Astrocyte of the cerebellum (primary cell): ENCODE measurements around the gene CTNNA2.

Experiments used
- DNase-seq: peaks from one replicate; pipeline ENCODE4 v3.0.0-alpha.2; 2011; ENCODE audit warnings: low read depth
- H3K4me3 ChIP-seq: 2 replicates; pipeline ENCODE4 v1.5.1; 2011; ENCODE audit warnings: mild to moderate bottlenecking, low read depth, low read length, moderate library complexity
- in situ Hi-C: cut with HindIII; loops from 2 replicates; pipeline ENCODE4 v1.10.0; 2017; ENCODE audit warnings: low sequenced_read_pairs
- TF ChIP-seq, protein P1 (sequence below): IDR thresholded peaks from 2 replicates; pipeline ENCODE4 v1.5.1; 2012; ENCODE audit warnings: low read length, low read depth, moderate library complexity, mild to moderate bottlenecking; ENCODE audit errors: missing control alignments

The CTNNA2 gene

GRCh38 chr2:80410346-80410745 is 897.5 kb downstream of the CTNNA2 start:
- TF ChIP-seq, protein P1, sequence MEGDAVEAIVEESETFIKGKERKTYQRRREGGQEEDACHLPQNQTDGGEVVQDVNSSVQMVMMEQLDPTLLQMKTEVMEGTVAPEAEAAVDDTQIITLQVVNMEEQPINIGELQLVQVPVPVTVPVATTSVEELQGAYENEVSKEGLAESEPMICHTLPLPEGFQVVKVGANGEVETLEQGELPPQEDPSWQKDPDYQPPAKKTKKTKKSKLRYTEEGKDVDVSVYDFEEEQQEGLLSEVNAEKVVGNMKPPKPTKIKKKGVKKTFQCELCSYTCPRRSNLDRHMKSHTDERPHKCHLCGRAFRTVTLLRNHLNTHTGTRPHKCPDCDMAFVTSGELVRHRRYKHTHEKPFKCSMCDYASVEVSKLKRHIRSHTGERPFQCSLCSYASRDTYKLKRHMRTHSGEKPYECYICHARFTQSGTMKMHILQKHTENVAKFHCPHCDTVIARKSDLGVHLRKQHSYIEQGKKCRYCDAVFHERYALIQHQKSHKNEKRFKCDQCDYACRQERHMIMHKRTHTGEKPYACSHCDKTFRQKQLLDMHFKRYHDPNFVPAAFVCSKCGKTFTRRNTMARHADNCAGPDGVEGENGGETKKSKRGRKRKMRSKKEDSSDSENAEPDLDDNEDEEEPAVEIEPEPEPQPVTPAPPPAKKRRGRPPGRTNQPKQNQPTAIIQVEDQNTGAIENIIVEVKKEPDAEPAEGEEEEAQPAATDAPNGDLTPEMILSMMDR, result no peak
- H3K4me3 ChIP-seq, result no peak overlapping the region
- in situ Hi-C loops, result no loop called here
- no peak for DNase-seq

DNA sequence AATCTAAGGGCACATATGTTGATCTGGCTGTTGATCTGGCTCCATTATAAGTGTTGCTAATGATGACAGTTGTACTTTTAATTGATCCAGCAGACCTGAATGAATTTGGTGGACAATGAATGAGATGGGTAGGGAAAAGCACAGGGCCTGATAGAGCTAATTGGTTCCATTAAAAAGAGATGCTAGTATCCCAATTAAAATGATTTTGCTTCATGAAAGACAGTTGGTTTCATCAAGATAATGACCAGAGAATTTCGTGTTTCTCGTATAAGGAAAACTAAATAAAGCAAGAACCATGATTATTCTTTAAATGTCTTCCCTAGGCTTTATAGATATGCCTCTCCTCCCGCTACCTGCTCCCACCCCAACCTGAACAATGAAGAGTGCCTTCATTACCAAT is 900.3 kb downstream of the CTNNA2 start:
- in situ Hi-C loops, result no loop called here
- H3K4me3 ChIP-seq, result no peak overlapping the region
- DNase-seq, result no peak
- TF ChIP-seq, protein P1, result no peak

- TF ChIP-seq, protein P1, result no peak
- in situ Hi-C loops, result no loop called here
- DNase-seq, result no peak
- no peak overlapping the region for H3K4me3 ChIP-seq
Observed at GRCh38 chr2:80417737-80418136, 904.9 kb downstream of the CTNNA2 start.

DNA sequence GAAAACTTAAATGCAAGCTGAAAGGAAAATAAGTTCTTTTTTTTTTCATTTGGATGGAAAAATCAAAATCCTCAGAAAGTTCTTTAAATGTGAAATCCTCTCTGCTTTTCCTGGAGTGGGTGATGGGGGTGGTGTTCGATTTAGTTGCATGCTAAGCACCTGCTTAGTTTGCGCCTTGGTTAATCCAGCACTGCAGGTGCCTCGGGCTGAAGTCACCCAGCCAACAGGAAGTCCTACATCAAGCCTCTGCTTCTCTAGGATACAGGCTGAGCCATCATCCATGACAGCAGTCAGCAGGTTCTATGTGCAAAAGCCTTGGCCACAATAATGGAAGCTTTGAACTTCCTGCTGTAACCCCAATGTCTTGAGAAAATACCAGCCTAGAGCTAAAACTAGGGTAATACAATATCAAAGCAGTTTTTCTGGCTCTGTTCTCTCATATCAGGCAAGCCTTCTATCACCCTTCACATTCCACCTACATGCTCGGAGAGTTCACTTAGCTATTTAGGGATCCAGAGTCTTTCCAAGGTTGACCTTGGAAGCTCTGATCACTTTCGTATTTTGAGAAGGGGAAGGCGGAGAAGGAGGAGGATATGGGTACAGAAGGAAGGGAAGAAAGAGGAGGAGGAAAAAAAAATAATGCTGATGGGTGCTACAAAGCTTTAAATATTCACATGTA is 907.8 kb downstream of the CTNNA2 start:
- in situ Hi-C loops, result no loop called here
- no peak for DNase-seq
- H3K4me3 ChIP-seq, result no peak overlapping the region
- TF ChIP-seq, protein P1, result no peak

DNA sequence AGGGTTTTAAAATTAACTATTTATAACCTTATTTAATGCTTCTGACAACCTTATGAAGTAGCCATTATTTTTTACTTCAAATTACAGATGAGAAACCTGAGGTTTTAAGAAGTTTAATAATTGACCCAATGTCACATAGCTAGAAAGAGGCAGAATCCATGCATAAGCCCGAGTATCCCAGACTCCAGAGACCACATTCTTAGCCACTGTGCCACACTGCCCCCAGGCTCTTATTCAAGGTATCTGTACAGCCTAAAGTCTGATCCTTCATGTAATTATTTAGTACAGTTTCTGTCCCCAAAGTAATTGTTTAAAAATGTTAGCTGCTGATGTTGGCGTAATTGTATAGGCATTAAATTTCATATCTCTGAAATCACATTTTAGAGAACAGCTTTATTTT is 916.4 kb downstream of the CTNNA2 start:
- DNase-seq, result no peak
- no peak overlapping the region for H3K4me3 ChIP-seq
- in situ Hi-C loops, result no loop called here
- TF ChIP-seq, protein P1, result no peak

GRCh38 chr2:80437959-80438358 is 925.1 kb downstream of the CTNNA2 start:
- no peak for DNase-seq
- in situ Hi-C loops, result no loop called here
- no peak overlapping the region for H3K4me3 ChIP-seq
- TF ChIP-seq, protein P1, result no peak
